Measurements from ENCODE around the gene RSPO1. TPM values are rescaled to one million over a fixed set of nuclear protein-coding genes. Genes with fewer than 3 reads are reported as not detected.

RSPO1 gene
- total and polyA plus RNA-seq, 7 experiments from 2014 or later = not detected

GRCh38 chr1:37562984-37563383, 71.7 kb downstream of the RSPO1 start:
- Mint-ChIP-seq H3K4me1 (peaks cover 0 to 2% (median 0%) of the 10 kb centered on the region in 7 donors), H3K4me3 (no peak overlapping the region), H3K9me3 (no peaks in the 10 kb centered on the region), H3K27ac (peak overlapping the region in 1 of 9 donors; percentile 5), H3K36me3 (peaks cover 6 to 25% (median 12%) of the 10 kb centered on the region in 5 donors), H3K27me3 (peaks cover 0 to 2% (median 0%) of the 10 kb centered on the region in 5 donors)
- Histone ChIP-seq H3K27ac (ENCODE audit: low read depth, low read length) (no peak overlapping the region), H3K36me3 (ENCODE audit: control insufficient read depth in 2 of 3, insufficient read depth in 3 of 3, low read length in 3 of 3) (peaks cover 6 to 36% (median 20%) of the 10 kb centered on the region in 3 experiments), H3K27me3 (ENCODE audit: control insufficient read depth in 2 of 2, insufficient read depth in 2 of 2, low read length in 2 of 2) (no peaks in the 10 kb centered on the region), H3K4me1 (ENCODE audit: control insufficient read depth in 2 of 2, insufficient read depth in 2 of 2, low read length in 2 of 2) (no peaks in the 10 kb centered on the region), H3K9me3 (ENCODE audit: control insufficient read depth in 2 of 3, low read length in 3 of 3) (no peaks in the 10 kb centered on the region), H3K4me3 (ENCODE audit: low read length) (no peak overlapping the region)
- POLR2A ChIA-PET = no interaction called here
- DNase-seq (no peak), ATAC-seq (no peak)
- intact Hi-C loops (cut with micrococcal nuclease) = no loop called here
- CTCF ChIA-PET = interaction anchor here (1.6 kb wide), 1 partner anchor 120 kb away, joined by 6 read pairs; no protein-coding TSS in a partner anchor

Other genes starting within 250 kb of the RSPO1 start
- 100 to 1,000 TPM in 2 of 5 experiments, 10 to 100 TPM in 3; 35.0 to 122 (median 46.7) TPM for gene ZC3H12A, start 160.3 kb downstream of the RSPO1 start, total RNA-seq
- 1 to 10 TPM; 4.4 to 4.7 TPM for gene ZC3H12A, start 160.3 kb downstream of the RSPO1 start, polyA plus RNA-seq
- 10 to 100 TPM; 45.0 to 89.5 (median 57.7) TPM for gene MEAF6, start 120.1 kb downstream of the RSPO1 start, total RNA-seq
- gene MEAF6, start 120.1 kb downstream of the RSPO1 start, polyA plus RNA-seq = 100 to 1,000 TPM; 117 to 138 TPM
- gene SNIP1, start 80.6 kb downstream of the RSPO1 start, total RNA-seq = 10 to 100 TPM; 27.8 to 53.6 (median 36.7) TPM
- 1 to 10 TPM; 5.2 to 5.5 TPM for gene SNIP1, start 80.6 kb downstream of the RSPO1 start, polyA plus RNA-seq
- under 1 TPM in 3 of 5 experiments, not detected in 2; 0.11 to 0.50 (median 0.24) TPM for gene DNALI1, start 78.0 kb downstream of the RSPO1 start, total RNA-seq
- gene DNALI1, start 78.0 kb downstream of the RSPO1 start, polyA plus RNA-seq = not detected
- gene GNL2, start 39.0 kb downstream of the RSPO1 start, total RNA-seq = 10 to 100 TPM; 33.3 to 60.9 (median 56.0) TPM
- 10 to 100 TPM; 41.7 to 66.7 TPM for gene GNL2, start 39.0 kb downstream of the RSPO1 start, polyA plus RNA-seq
- 10 to 100 TPM in 1 of 5 experiments, 1 to 10 TPM in 1, under 1 TPM in 3; 0.58 to 45.5 (median 0.92) TPM for gene CDCA8, start 57.6 kb upstream of the RSPO1 start, total RNA-seq
- 1 to 10 TPM; 1.0 to 1.3 TPM for gene CDCA8, start 57.6 kb upstream of the RSPO1 start, polyA plus RNA-seq
- under 1 TPM in 1 of 5 experiments, not detected in 4; 0.19 TPM for gene EPHA10, start 130.2 kb upstream of the RSPO1 start, total RNA-seq
- not detected for gene EPHA10, start 130.2 kb upstream of the RSPO1 start, polyA plus RNA-seq
- 1 to 10 TPM in 4 of 5 experiments, under 1 TPM in 1; 0.66 to 2.1 (median 1.1) TPM for gene MANEAL, start 159.0 kb upstream of the RSPO1 start, total RNA-seq
- 1 to 10 TPM in 1 of 2 donors, under 1 TPM in 1; 0.48 to 1.6 TPM for gene MANEAL, start 159.0 kb upstream of the RSPO1 start, polyA plus RNA-seq
- gene C1orf122, start 172.9 kb upstream of the RSPO1 start, total RNA-seq = 10 to 100 TPM; 11.4 to 20.6 (median 11.7) TPM
- 10 to 100 TPM; 24.8 to 26.4 TPM for gene C1orf122, start 172.9 kb upstream of the RSPO1 start, polyA plus RNA-seq
- 10 to 100 TPM; 13.1 to 30.6 (median 22.3) TPM for gene YRDC, start 173.3 kb upstream of the RSPO1 start, total RNA-seq
- gene YRDC, start 173.3 kb upstream of the RSPO1 start, polyA plus RNA-seq = 10 to 100 TPM; 13.4 to 17.0 TPM
- gene MTF1, start 224.7 kb upstream of the RSPO1 start, total RNA-seq = 10 to 100 TPM; 22.9 to 45.2 (median 27.1) TPM
- gene MTF1, start 224.7 kb upstream of the RSPO1 start, polyA plus RNA-seq = 10 to 100 TPM; 25.2 to 27.1 TPM

Data from naive thymus-derived CD4-positive, alpha-beta T cell (primary cell).